ENCODE data around the gene LRBA. TPM values are rescaled to one million over a fixed set of nuclear protein-coding genes. Genes with fewer than 3 reads are reported as not detected.

The LRBA gene
- total and polyA plus RNA-seq, 2 donors (not counting 3 experiments of a cell fraction or from before 2014, with no cell fraction given), result 18.0 to 35.1 TPM

DNA sequence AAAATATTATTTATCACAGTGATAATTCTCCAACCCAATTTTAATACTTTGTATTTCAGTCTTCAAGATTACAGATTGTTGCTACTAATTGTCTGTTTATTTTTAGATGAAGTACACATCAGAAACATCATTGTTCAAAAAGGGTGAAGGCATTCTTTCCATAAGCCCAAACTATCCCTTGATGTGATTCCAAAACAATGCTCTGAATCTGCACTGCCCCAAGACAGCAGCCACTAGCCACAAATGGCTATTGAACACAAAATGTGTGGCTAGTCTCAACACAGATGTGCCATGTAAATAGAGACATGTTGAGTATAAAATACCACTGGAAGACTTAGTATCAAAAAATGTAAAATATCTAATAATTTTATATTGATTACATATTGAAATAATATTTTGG, 583.9 kb downstream of the LRBA start:
- H3K36me3 ChIP-seq (ENCODE audit: control insufficient read depth in 2 of 2, extremely low read depth in 1 of 2, insufficient read depth in 2 of 2, low read length in 2 of 2), result no peaks in the 10 kb centered on the region
- no peak overlapping the region for H2AFZ ChIP-seq (ENCODE audit: low read depth, low read length)
- POLR2A ChIA-PET, result no interaction called here
- DNase-seq (ENCODE audit: low read depth, low spot score) (no peak), FAIRE-seq (no peak)
- CTCF ChIA-PET, result no interaction called here
- H3K9me1 ChIP-seq (replicated peaks; ENCODE audit: control insufficient read depth, extremely low read depth, insufficient read depth, low read length), result no peaks in the 10 kb centered on the region
- no peak overlapping the region for H3K4me3 ChIP-seq (replicated peaks in 1 of 3; ENCODE audit: insufficient read depth in 1 of 3, low read depth in 1 of 3, low read length in 3 of 3)
- no peaks in the 10 kb centered on the region for H3K79me2 ChIP-seq (ENCODE audit: control insufficient read depth, insufficient read depth, low read length)
- TF ChIP-seq GATA2 (IDR thresholded peaks at IDR 0.05; ENCODE audit: insufficient read depth, insufficient read length, low read depth, low read length) (no peak), FOS (IDR thresholded peaks at IDR 0.05; ENCODE audit: borderline replicate concordance, insufficient read depth, low read length) (no peak), MYC (IDR thresholded peaks at IDR 0.05; ENCODE audit: low read depth, low read length) (no peak), POLR2A (IDR thresholded peaks at IDR 0.05; ENCODE audit: low read depth, low read length) (no peak), POLR2AphosphoS5 (IDR thresholded peaks at IDR 0.05; ENCODE audit: insufficient read depth, low read depth, low read length) (no peak), EZH2 (IDR thresholded peaks at IDR 0.05; ENCODE audit: borderline replicate concordance, low read depth, low read length, severe bottlenecking) (no peak), JUN (IDR thresholded peaks at IDR 0.05; ENCODE audit: borderline replicate concordance, insufficient read depth, insufficient read length, low read depth) (no peak)
- TF ChIP-seq, protein P1, sequence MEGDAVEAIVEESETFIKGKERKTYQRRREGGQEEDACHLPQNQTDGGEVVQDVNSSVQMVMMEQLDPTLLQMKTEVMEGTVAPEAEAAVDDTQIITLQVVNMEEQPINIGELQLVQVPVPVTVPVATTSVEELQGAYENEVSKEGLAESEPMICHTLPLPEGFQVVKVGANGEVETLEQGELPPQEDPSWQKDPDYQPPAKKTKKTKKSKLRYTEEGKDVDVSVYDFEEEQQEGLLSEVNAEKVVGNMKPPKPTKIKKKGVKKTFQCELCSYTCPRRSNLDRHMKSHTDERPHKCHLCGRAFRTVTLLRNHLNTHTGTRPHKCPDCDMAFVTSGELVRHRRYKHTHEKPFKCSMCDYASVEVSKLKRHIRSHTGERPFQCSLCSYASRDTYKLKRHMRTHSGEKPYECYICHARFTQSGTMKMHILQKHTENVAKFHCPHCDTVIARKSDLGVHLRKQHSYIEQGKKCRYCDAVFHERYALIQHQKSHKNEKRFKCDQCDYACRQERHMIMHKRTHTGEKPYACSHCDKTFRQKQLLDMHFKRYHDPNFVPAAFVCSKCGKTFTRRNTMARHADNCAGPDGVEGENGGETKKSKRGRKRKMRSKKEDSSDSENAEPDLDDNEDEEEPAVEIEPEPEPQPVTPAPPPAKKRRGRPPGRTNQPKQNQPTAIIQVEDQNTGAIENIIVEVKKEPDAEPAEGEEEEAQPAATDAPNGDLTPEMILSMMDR (IDR thresholded peaks at IDR 0.05; ENCODE audit: extremely low read depth in 1 of 2, insufficient read depth in 1 of 2, low read depth in 1 of 2, low read length in 2 of 2), result no peak
- TF ChIP-seq, protein P2, sequence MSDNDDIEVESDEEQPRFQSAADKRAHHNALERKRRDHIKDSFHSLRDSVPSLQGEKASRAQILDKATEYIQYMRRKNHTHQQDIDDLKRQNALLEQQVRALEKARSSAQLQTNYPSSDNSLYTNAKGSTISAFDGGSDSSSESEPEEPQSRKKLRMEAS (IDR thresholded peaks at IDR 0.05; ENCODE audit: insufficient read depth, insufficient read length), result no peak
- H3K4me2 ChIP-seq (ENCODE audit: insufficient read depth, low read length), result no peak overlapping the region
- intact Hi-C loops (cut with micrococcal nuclease), result no loop called here
- dilution Hi-C loops (cut with MboI; ENCODE audit: extremely low pct_ligation_motif_present, low sequenced_read_pairs), result no loop called here
- no peak overlapping the region for H3K9ac ChIP-seq (replicated peaks; ENCODE audit: extremely low read depth, insufficient read depth, low read length)
- no peaks in the 10 kb centered on the region for H3K27me3 ChIP-seq (ENCODE audit: control insufficient read depth in 2 of 2, insufficient read depth in 2 of 2, low read length in 2 of 2)
- H4K20me1 ChIP-seq (replicated peaks; ENCODE audit: control insufficient read depth, extremely low read depth, insufficient read depth, low read length), result no peaks in the 10 kb centered on the region
- no peak overlapping the region for H3K27ac ChIP-seq (ENCODE audit: insufficient read depth, low read depth, low read length)
- H3K4me1 ChIP-seq (ENCODE audit: control insufficient read depth, extremely low read depth, insufficient read depth, low read length), result no peaks in the 10 kb centered on the region
- no peaks in the 10 kb centered on the region for H3K9me3 ChIP-seq (replicated peaks; ENCODE audit: control insufficient read depth, insufficient read depth, low read length)
- BruUV-seq (replicated peaks), result no TSS peak
